GM21723 (cell line): ENCODE measurements around the gene PRKAG2.

Experiments used
- ATAC-seq: cut with Tn5 transposase; IDR thresholded peaks from one replicate; pipeline ENCODE4 v1.9.1; 2021; ENCODE audit warnings: mild to moderate bottlenecking, moderate library complexity; ENCODE audit not compliant: unreplicated experiment

PRKAG2 gene

GRCh38 chr7:151632750-151633515 lies 244.0 kb downstream of the PRKAG2 start:
- ATAC-seq = peak; percentile 70

GRCh38 chr7:151631953-151632749 lies 244.8 kb downstream of the PRKAG2 start:
- peak; percentile 72 for ATAC-seq

GRCh38 chr7:151631570-151631952 lies 245.4 kb downstream of the PRKAG2 start:
- peak; percentile 33 for ATAC-seq

GRCh38 chr7:151630851-151631569 lies 245.9 kb downstream of the PRKAG2 start:
- ATAC-seq = no peak

GRCh38 chr7:151630358-151630757 lies 246.6 kb downstream of the PRKAG2 start:
- no peak for ATAC-seq

- ATAC-seq = no peak
Observed at GRCh38 chr7:151629713-151630272, 247.1 kb downstream of the PRKAG2 start.

GRCh38 chr7:151628846-151629604 lies 247.9 kb downstream of the PRKAG2 start:
- no peak for ATAC-seq

- ATAC-seq = no peak
Observed at GRCh38 chr7:151626422-151627115, 250.3 kb downstream of the PRKAG2 start.

- no peak for ATAC-seq
Observed at GRCh38 chr7:151625606-151626005, 251.3 kb downstream of the PRKAG2 start.

GRCh38 chr7:151624246-151624928 lies 252.5 kb downstream of the PRKAG2 start:
- ATAC-seq = no peak

GRCh38 chr7:151623766-151624165 lies 253.1 kb downstream of the PRKAG2 start:
- no peak for ATAC-seq

- no peak for ATAC-seq
Observed at GRCh38 chr7:151621961-151622360, 255.0 kb downstream of the PRKAG2 start.

GRCh38 chr7:151616443-151617213 lies 260.3 kb downstream of the PRKAG2 start:
- no peak for ATAC-seq

- ATAC-seq = no peak
Observed at GRCh38 chr7:151615784-151616183, 261.1 kb downstream of the PRKAG2 start.

- no peak for ATAC-seq
Observed at GRCh38 chr7:151615058-151615457, 261.9 kb downstream of the PRKAG2 start.

- no peak for ATAC-seq
Observed at GRCh38 chr7:151614019-151614418, 262.9 kb downstream of the PRKAG2 start.

- no peak for ATAC-seq
Observed at GRCh38 chr7:151611878-151612277, 265.0 kb downstream of the PRKAG2 start.

GRCh38 chr7:151611041-151611440 lies 265.9 kb downstream of the PRKAG2 start:
- ATAC-seq = no peak
